Activated T-helper 9 cell treated with anti-CD3 and anti-CD28 coated beads, Interleukin-2, amount 50 U/mL, for 16 hours (primary cell): ENCODE data around the gene WBP1.
"Not testable (repeated sequence)": the region's sequence is repeated elsewhere in the genome, so short reads cannot be mapped to it uniquely, and the experiment has no call there.

ENCODE experiments used
- DNase-seq: peaks from one replicate; pipeline ENCODE4 v3.0.0-alpha.2; 2020; ENCODE audit warnings: low read depth

Gene WBP1

GRCh38 chr2:74427551-74427950 lies 30.7 kb upstream of the WBP1 start:
- no peak for DNase-seq

DNA sequence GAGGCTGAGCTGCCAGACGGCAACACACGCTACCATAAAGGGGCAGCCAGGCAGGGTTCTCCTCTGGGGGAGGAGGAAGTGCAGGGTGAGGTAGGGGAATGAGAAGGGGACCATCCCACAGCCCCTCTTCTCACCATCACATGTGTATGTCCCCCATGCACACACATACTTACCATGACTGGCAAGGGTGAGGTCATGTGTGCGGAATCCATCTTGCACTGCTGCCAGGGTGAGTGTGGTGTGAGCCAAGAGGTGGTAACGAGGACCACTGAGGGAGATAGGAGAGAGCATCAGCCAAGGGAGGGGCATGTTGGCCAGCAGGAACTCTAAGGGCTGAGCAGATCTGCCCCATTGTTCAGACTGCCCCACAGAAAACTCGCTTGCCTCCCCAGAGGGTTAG lies 29.6 kb upstream of the WBP1 start:
- no peak for DNase-seq

GRCh38 chr2:74429487-74430451 lies 28.5 kb upstream of the WBP1 start:
- DNase-seq = no peak

GRCh38 chr2:74430502-74430901 lies 27.7 kb upstream of the WBP1 start:
- DNase-seq = no peak

GRCh38 chr2:74436111-74436805 lies 22.0 kb upstream of the WBP1 start:
- no peak for DNase-seq

GRCh38 chr2:74436848-74437695 lies 21.2 kb upstream of the WBP1 start:
- DNase-seq = no peak

- no peak for DNase-seq
Measured at GRCh38 chr2:74438248-74438647, 20.0 kb upstream of the WBP1 start.

GRCh38 chr2:74439373-74439772 lies 18.9 kb upstream of the WBP1 start:
- no peak for DNase-seq

GRCh38 chr2:74439803-74440377 lies 18.3 kb upstream of the WBP1 start:
- DNase-seq = no peak

DNA sequence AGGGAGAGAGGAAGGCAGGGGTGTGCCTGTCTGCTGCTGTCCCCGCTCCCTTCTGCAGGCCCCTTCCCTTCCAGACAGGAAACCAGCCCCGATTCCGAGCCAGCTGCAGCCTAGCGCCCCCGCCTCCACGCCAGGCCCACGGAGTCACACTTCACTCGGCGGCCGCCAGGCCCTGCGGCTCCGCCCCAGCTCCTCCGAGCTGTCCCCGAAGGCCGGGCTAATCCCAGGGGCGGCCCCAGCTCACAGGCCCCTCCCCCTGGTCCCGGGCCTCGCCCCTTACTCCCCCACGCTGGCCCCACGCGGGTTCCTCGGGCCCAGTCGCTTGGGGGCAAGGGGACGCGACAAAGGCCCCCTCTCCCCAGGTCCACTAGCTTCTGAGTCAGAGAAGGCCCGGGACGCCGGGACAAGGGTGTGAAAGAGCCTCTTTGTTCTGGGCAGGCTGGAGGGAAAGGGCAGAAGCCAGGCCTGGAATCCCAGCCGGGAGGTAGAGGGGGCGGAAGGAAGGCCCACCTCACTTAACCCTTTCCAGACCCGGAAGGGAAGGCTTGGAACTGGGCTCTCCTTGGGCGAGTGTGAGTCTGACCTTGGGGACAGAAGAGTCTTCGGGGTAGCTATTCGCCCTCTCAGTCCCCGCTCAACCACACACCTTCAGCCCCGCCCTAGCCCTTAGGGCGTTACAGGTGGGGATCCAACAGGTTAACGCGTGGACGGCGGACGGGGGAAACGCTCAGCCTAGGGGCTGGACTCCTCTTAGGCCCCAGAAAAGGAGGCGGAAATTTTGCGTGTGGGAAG lies 17.7 kb upstream of the WBP1 start:
- no peak for DNase-seq

DNA sequence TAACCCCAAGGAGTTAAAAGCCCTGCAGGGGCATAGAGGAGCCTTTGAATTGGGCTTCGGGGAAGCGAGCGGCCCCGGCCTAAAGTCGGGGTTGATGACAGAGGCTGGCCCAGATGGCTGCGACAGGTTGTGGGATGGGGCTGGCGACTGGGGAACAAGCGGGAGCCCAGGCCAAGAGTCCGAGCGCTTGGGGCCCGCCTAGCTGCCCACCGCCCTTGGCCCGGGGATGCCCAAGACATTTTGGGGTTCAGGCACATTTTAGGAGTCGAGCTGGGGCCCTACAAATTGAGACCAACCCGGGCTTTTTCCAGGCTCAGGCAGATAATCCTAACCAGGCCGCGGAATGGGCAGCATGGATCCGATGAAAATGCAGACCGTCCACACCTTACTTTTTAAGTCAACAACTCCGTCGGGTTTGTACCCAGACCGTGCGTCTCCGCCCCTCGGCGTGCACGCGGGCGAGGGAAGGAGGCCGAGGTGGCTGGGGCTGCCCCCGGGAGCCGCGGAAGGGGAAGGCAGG lies 17.0 kb upstream of the WBP1 start:
- no peak for DNase-seq

GRCh38 chr2:74441690-74442482 lies 16.4 kb upstream of the WBP1 start, which contains the start of gene RTKN:
Gene RTKN, minus strand, starts transcription at chr2:74441937. Its CDS starts 121 bp downstream, at chr2:74441816.
- DNase-seq = no peak

GRCh38 chr2:74442483-74443297 lies 15.5 kb upstream of the WBP1 start:
- DNase-seq = not testable (repeated sequence)

- DNase-seq = no peak
Measured at GRCh38 chr2:74444498-74445318, 13.5 kb upstream of the WBP1 start.

GRCh38 chr2:74447230-74447999 lies 10.8 kb upstream of the WBP1 start:
- no peak for DNase-seq

GRCh38 chr2:74448771-74449170 lies 9.5 kb upstream of the WBP1 start:
- DNase-seq = no peak

DNA sequence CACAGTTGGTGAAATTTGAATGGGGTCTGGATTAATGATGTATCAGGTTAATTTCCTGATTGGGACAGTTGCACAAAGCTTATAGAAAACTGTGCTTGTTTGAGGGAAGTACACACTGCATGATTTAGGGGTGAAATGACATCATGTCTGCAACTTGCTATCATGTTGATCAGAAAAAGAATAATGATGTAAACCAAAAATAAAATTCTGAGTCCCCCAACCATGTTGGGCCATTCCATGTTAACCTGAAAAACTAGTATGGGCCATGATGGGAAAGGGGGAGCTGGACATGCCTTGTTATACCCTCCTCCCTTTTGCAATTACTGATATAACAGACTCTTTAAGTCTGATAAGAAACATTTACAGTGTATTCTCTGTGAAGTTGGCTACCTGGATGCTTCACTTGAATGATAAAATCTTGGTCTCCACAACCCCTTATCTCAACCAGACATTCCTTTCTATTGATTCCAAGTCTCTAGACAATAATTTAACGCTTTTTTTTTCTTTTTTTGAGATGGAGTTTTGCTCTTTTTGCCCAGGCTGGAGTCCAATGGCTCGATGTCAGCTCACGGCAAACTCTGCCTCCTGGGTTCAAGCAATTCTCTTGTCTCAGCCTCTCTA lies 7.6 kb upstream of the WBP1 start:
- no peak for DNase-seq
